Fibroblast of gingiva (primary cell): ENCODE data around the gene CTAGE4.
"Not testable (repeated sequence)": the region's sequence is repeated elsewhere in the genome, so short reads cannot be mapped to it uniquely, and the experiment has no call there.

Experiments
- DNase-seq: peaks from one replicate; pipeline ENCODE4 v3.0.0-alpha.2; 2011; ENCODE audit warnings: low read depth

The CTAGE4 gene

DNA sequence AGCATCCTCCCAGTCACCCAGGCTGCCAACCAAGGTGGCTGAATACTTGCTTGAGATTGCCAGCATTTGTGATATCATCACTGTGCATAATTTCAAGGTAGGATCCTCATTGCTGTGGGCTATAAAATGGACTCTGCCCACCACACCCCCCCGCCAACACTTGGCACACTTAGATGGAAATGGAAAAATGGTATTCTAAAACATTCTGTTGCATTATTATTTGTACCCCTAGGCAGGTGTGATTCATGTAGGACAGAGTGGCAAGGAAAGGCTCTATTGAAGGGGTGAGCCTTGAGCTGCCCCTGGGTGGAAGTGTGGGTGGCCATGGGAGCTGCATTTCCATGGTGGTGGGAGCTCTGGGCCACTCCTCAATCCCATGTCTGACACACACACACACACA is 35.3 kb downstream of the CTAGE4 start:
- not testable (repeated sequence) for DNase-seq

GRCh38 chr7:144219149-144219548 is 35.9 kb downstream of the CTAGE4 start:
- DNase-seq: not testable (repeated sequence)

DNA sequence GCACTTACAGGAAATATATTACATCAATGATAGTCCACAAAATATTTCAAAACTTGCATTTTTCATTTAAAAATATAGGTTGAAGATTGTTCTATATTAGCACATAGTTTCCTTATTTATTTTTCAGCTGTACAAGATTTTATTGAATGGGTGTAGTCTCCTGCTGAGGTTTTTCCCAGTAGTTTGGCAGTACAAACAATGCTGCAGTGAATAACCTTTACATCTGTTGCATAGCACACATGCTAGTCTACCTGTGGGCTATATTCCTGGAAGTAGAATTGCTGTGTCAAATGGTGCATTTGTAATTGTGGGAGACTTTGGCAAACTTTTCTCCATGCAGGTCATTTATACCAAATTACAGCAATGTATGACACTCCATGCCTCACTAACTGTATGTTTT is 37.3 kb downstream of the CTAGE4 start:
- DNase-seq: not testable (repeated sequence)

- DNase-seq: not testable (repeated sequence)
These were observed 40.4 kb downstream of the CTAGE4 start for GRCh38 chr7:144223675-144224074.

DNA sequence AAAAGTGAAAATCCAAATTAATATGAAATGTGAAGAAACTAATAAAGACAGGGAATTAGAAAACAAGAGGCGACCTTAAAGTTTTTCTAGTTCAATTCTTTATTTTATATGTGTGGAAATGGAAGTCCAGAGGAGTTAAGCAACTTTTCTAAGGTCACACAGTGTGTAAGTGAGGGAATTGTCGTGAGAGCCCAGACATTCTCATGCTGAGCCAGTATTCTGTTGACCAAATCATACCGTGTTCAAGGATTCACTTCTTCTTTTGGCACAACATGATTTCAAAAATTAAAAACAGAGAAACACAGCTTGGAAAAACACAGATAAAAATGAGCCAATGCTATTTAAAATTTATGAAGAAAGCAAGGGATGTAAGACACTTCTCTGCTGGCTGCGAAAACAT is 43.6 kb downstream of the CTAGE4 start:
- DNase-seq: not testable (repeated sequence)

DNA sequence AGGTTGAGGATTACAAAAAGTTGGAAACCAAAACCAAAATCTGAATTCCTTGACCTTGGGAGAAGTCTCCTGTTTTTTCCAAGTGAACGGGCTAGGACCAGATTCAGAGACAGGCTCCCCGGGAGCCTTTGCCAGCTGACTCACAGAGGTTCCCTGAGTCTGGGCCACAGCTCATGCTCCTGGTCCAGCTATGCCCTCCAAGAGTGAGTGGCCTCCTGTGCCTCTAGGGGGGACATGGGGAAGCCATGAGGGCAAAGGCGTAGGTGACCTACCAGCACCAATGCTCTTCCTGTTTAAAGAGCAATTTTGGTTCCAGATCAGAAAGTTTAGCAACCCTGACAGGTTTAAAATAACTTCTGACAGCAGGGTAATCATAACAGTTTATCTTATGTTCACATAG is 45.5 kb downstream of the CTAGE4 start:
- DNase-seq: not testable (repeated sequence)

- not testable (repeated sequence) for DNase-seq
These were observed 47.8 kb downstream of the CTAGE4 start for GRCh38 chr7:144231027-144231426.

- not testable (repeated sequence) for DNase-seq
These were observed 49.8 kb downstream of the CTAGE4 start for GRCh38 chr7:144233039-144233438.
